GM12873 (cell line): ENCODE results near the gene NKAIN4.

Experiments
- CTCF ChIP-seq: IDR thresholded peaks from 2 replicates; pipeline ENCODE4 v1.5.1; 2012; ENCODE audit warnings: low read depth, mild to moderate bottlenecking, moderate library complexity, low read length, control low read depth; ENCODE audit not compliant: insufficient read depth; ENCODE audit errors: missing control alignments

Gene NKAIN4

DNA sequence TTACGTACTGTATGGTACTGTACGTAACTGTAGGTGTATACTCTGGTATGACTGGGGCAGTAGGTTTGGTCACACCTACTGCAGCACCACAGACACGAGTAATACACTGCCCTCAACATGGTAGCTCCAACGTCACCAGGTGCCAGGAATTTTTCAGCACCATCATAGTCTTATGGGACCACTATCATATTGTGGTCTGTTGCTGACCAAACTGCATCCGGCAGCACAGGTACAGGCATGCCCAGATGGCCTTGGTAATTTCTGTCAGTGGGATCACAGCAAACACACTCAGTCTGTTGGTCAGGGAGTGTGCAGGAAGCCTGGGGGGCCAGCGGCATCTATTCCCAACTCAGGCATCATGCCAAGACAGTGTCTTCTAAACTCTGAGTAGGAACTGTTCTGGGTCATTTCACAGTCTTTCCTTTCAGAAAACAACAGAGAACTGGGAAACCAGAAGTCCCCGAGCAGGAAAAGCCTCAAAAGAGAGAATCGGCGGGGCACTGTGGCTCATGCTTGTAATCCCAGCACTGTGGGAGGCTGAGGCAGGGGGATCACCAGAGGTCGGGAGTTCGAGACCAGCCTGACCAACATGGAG is 44.2 kb downstream of the NKAIN4 start:
- TF ChIP-seq CTCF = no peak

DNA sequence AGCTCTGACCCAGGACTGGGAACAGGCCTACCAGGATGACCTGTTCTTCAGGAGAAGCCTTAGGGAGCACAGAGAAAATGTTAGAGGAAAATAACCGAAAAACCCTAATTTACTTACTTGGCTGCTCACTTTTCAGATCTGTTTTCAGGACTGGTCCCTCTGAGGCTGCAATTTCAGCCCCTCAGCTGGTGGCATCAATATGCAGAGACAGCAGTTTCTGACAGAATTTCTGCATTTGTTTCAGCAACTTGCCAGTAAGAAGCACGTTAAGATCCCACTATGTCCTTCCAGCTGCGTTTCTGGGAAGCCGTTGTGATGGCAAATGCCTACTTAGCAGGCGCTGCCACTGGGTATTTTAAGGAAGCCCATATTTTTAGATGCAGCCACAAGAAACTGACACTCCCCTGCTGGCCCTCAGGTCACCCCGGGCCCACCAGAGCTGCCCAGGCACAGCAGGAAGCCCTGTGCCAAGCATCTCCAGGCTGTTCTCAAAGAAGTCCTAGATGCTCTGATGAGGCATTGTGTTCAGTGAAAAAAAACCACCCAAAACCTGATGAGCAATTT is 45.8 kb downstream of the NKAIN4 start:
- no peak for TF ChIP-seq CTCF

DNA sequence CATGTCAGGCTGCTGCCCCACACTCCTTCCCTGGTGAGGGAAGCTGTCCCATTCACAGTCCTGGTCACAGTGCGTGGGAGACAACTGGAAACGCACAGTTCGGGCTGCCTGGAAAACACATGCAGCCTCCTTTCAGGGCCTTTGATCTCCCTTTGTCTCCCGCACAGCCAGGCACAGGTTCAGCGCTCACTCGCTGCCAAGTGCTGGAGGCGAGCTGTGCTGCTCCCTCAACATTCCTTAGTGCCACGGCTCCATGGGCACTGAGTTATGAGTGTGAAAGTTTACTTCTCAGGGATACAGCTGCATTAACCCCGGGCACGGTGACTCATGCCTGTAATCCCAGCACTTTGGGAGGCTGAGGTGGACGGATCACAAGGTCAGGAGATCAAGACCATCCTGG is 47.4 kb downstream of the NKAIN4 start:
- no peak for TF ChIP-seq CTCF

DNA sequence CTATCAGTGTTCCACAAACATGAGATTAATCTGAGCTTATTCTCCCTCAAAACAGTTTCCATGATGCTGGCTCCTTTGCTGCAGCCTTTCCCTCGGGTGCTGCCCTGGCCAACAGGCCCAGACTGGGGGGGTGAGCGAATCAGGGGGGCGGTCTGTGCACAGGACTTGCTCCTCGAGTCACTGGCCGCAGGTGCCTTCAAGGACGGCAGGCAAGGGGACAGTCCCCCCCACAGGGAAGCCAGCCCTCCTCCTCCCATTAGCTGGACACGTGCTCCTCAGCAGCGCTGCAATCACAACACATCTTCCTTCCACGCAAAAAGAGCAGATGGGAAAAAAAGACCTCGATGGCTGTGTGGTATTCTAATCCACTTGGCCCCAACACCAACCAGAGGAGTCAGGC is 48.4 kb downstream of the NKAIN4 start:
- no peak for TF ChIP-seq CTCF

- no peak for TF ChIP-seq CTCF
Measured at GRCh38 chr20:63204362-63204761, 49.9 kb downstream of the NKAIN4 start.

DNA sequence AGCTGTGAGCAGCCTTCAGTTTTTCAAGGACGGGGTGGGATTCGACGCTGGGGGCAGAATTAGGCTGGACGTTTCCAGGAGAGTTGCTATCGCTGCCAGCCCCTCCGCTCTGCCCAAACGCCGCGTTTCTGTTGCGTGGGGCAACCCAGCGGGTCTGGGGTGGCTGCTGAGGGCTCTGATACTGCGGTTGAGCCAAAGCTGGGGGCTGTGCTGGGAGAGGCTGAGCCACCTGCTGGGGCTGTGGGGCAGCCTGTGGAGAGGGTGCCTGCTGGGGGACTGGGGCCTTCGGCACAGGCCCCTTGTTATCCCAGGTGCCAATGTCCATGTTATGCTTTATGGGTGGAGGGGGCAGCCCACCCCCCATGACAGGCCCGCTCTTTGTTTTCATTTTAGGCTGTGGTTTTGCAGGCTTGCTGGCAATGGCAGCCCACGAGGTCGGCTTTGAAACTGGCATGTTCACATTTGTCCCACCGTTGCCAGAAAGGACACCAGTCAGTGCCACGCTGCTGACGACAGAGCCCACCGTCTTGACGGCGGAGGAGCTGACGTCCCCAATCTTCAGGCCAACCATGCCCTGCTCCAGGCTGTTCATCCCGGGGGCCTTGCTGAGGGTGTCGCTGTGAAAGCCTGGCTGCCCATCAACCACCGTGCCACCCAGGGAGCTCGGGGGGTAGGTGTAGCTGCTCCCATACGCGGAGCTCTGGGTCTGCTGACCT is 51.3 kb downstream of the NKAIN4 start:
- no peak for TF ChIP-seq CTCF

GRCh38 chr20:63202021-63202420 is 52.2 kb downstream of the NKAIN4 start:
- TF ChIP-seq CTCF = no peak
